ENCODE results near the gene CDH4. TPM values are rescaled to one million over a fixed set of nuclear protein-coding genes. Genes with fewer than 3 reads are reported as not detected.
A peak's percentile ranks its signal among the peaks of the same experiment; 100 is the strongest.

Gene CDH4
- total and polyA plus RNA-seq, 2 of the 13 experiments (the other 11 are each of a cell fraction or from before 2014, with no cell fraction given): not detected

DNA sequence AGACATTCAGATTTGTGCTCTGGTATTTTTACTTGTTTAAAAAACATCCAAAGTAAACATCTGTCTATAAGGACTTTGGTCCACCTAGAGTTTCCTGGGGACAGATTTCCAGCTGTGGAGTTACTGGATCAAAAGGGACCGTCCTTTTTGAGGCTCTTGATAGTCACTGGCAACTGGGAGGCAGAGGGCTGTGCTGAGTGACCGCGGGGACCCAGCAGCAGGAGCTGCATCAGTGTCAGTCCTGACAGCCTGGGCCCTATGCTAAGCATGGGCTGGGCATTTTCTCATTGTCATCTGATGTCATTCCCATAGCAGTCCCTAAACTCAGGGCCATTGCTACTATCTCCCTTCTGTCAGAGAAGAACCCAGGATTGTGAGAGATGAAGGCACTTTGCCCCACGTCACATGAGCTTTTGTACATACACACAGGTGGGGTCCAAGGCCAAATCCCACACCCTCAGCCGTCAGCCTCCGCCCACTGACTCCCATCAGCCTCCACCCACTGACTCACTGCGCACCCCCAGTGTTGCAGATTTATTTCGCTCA lies 519.8 kb downstream of the CDH4 start (continued):
- TF ChIP-seq, protein P1, sequence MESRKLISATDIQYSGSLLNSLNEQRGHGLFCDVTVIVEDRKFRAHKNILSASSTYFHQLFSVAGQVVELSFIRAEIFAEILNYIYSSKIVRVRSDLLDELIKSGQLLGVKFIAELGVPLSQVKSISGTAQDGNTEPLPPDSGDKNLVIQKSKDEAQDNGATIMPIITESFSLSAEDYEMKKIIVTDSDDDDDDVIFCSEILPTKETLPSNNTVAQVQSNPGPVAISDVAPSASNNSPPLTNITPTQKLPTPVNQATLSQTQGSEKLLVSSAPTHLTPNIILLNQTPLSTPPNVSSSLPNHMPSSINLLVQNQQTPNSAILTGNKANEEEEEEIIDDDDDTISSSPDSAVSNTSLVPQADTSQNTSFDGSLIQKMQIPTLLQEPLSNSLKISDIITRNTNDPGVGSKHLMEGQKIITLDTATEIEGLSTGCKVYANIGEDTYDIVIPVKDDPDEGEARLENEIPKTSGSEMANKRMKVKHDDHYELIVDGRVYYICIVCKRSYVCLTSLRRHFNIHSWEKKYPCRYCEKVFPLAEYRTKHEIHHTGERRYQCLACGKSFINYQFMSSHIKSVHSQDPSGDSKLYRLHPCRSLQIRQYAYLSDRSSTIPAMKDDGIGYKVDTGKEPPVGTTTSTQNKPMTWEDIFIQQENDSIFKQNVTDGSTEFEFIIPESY (CRISPR knock-in tag; IDR thresholded peaks at IDR 0.05): no peak
- TF ChIP-seq, protein P2, sequence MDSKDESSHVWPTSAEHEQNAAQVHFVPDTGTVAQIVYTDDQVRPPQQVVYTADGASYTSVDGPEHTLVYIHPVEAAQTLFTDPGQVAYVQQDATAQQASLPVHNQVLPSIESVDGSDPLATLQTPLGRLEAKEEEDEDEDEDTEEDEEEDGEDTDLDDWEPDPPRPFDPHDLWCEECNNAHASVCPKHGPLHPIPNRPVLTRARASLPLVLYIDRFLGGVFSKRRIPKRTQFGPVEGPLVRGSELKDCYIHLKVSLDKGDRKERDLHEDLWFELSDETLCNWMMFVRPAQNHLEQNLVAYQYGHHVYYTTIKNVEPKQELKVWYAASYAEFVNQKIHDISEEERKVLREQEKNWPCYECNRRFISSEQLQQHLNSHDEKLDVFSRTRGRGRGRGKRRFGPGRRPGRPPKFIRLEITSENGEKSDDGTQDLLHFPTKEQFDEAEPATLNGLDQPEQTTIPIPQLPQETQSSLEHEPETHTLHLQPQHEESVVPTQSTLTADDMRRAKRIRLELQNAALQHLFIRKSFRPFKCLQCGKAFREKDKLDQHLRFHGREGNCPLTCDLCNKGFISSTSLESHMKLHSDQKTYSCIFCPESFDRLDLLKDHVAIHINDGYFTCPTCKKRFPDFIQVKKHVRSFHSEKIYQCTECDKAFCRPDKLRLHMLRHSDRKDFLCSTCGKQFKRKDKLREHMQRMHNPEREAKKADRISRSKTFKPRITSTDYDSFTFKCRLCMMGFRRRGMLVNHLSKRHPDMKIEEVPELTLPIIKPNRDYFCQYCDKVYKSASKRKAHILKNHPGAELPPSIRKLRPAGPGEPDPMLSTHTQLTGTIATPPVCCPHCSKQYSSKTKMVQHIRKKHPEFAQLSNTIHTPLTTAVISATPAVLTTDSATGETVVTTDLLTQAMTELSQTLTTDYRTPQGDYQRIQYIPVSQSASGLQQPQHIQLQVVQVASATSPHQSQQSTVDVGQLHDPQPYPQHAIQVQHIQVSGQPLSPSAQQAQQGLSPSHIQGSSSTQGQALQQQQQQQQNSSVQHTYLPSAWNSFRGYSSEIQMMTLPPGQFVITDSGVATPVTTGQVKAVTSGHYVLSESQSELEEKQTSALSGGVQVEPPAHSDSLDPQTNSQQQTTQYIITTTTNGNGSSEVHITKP (CRISPR knock-in tag; IDR thresholded peaks at IDR 0.05; ENCODE audit: low read depth): no peak
- TF ChIP-seq SRSF1 (optimal IDR thresholded peaks at IDR 0.05; ENCODE audit: low read depth, low read length) (no peak), NFIC (IDR thresholded peaks at IDR 0.05; ENCODE audit: low read length) (peak; percentile 58; the same call in 1 of the 2 replicates), ZNF510 (CRISPR knock-in tag; IDR thresholded peaks at IDR 0.05; ENCODE audit: low read depth) (no peak), HOXA7 (CRISPR knock-in tag; IDR thresholded peaks at IDR 0.05) (no peak), ZNF124 (CRISPR knock-in tag; IDR thresholded peaks at IDR 0.05) (no peak), YEATS2 (CRISPR knock-in tag; IDR thresholded peaks at IDR 0.05; ENCODE audit: borderline replicate concordance) (no peak), ZNF121 (CRISPR knock-in tag; IDR thresholded peaks at IDR 0.05) (0 out of 2 replicates have a peak, but pooled peaks have one; percentile 19), ATF7 (IDR thresholded peaks at IDR 0.05) (no peak), ATF7 (CRISPR knock-in tag; IDR thresholded peaks at IDR 0.05) (0 out of 2 replicates have a peak, but pooled peaks have one; percentile 42), ZNF12 (CRISPR knock-in tag; IDR thresholded peaks at IDR 0.05) (no peak), GZF1 (CRISPR knock-in tag; IDR thresholded peaks at IDR 0.05) (no peak), ZBTB21 (CRISPR knock-in tag; IDR thresholded peaks at IDR 0.05) (0 out of 2 replicates have a peak, but pooled peaks have one; percentile 54), HNF4A (CRISPR knock-in tag; IDR thresholded peaks at IDR 0.05) (peak; percentile 75), THAP11 (CRISPR knock-in tag; IDR thresholded peaks at IDR 0.05) (0 out of 2 replicates have a peak, but pooled peaks have one; percentile 29), NCOR1 (IDR thresholded peaks at IDR 0.05; ENCODE audit: borderline replicate concordance, low read length) (peak; percentile 45; the same call in 1 of the 2 replicates), NRL (CRISPR knock-in tag; IDR thresholded peaks at IDR 0.05; ENCODE audit: borderline replicate concordance) (no peak), PCBP1 (IDR thresholded peaks at IDR 0.05; ENCODE audit: borderline replicate concordance, low read depth, low read length) (no peak), TCF7 (IDR thresholded peaks at IDR 0.05; ENCODE audit: low read depth) (peak; percentile 90)
- TF ChIP-seq, protein P3, sequence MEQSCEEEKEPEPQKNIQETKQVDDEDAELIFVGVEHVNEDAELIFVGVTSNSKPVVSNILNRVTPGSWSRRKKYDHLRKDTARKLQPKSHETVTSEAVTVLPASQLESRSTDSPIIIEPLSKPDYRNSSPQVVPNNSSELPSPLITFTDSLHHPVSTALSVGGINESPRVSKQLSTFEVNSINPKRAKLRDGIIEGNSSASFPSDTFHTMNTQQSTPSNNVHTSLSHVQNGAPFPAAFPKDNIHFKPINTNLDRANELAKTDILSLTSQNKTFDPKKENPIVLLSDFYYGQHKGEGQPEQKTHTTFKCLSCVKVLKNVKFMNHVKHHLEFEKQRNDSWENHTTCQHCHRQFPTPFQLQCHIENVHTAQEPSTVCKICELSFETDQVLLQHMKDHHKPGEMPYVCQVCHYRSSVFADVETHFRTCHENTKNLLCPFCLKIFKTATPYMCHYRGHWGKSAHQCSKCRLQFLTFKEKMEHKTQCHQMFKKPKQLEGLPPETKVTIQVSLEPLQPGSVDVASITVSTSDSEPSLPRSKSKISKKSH (CRISPR knock-in tag; IDR thresholded peaks at IDR 0.05; ENCODE audit: borderline replicate concordance): no peak
- TF ChIP-seq, protein P4, sequence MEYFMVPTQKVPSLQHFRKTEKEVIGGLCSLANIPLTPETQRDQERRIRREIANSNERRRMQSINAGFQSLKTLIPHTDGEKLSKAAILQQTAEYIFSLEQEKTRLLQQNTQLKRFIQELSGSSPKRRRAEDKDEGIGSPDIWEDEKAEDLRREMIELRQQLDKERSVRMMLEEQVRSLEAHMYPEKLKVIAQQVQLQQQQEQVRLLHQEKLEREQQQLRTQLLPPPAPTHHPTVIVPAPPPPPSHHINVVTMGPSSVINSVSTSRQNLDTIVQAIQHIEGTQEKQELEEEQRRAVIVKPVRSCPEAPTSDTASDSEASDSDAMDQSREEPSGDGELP (IDR thresholded peaks at IDR 0.05; ENCODE audit: borderline replicate concordance, low read depth): peak; percentile 91
- TF ChIP-seq, protein P5, sequence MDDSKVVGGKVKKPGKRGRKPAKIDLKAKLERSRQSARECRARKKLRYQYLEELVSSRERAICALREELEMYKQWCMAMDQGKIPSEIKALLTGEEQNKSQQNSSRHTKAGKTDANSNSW (CRISPR knock-in tag; IDR thresholded peaks at IDR 0.05; ENCODE audit: borderline replicate concordance): no peak

Data from HepG2 (cell line).